PC-3 (cell line): ENCODE data around the gene CARNS1.

Experiments
- CTCF ChIP-seq: fragments of 300-600 bp; sonication (generic); conservative IDR thresholded peaks from 2 replicates; pipeline ENCODE4 v1.5.1; 2017; ENCODE audit warnings: antibody characterized with exemption, low read depth, mild to moderate bottlenecking, low read length
- EZH2 ChIP-seq: fragments of 300-600 bp; sonication (generic); IDR thresholded peaks from one replicate; pipeline ENCODE4 v1.6.1; 2017; ENCODE audit warnings: antibody characterized with exemption, mild to moderate bottlenecking, low read length; ENCODE audit not compliant: unreplicated experiment
- EZH2phosphoT487 ChIP-seq: fragments of 300-600 bp; sonication (generic); IDR thresholded peaks from 2 replicates; pipeline ENCODE4 v1.6.1; 2018; ENCODE audit warnings: mild to moderate bottlenecking, antibody characterized with exemption, low read length, borderline replicate concordance

DNA sequence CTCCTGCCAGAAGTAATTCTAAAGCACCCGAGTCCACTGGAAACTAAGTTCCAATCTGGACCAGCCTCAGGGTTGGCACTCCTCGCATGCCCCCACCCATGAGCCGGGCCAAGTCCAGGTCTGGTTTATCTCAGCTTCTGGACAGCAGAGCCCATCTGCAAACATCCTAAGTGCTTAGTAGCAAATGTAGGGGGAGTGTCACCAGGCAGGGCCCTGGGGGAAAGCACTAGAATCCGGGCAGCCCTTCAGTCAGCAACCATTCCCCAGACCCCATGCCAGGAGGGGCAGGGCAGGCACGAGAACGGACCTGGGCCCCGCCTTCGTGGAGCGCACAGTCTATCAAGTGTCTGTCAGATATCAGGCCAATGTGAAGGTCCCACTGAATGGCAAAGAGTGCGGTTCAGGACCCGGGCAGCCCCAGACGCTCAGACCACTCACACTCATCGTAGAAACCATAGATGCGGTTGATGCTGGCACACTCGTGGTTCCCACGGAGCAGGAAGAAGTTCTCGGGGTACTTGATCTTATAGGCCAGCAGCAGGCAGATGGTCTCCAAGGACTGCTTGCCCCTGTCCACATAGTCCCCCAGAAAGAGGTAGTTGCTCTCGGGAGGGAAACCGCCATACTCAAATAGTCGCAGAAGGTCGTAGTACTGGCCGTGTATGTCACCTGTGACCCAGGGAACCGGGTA is 15.1 kb upstream of the CARNS1 start:
- TF ChIP-seq EZH2 = no peak
- TF ChIP-seq CTCF = no peak
- no peak for TF ChIP-seq EZH2phosphoT487
